IMR-90 (cell line): ENCODE results near the gene ADGRV1. TPM values are rescaled to one million over a fixed set of nuclear protein-coding genes. Genes with fewer than 3 reads are reported as not detected.
A peak's percentile ranks its signal among the peaks of the same experiment; 100 is the strongest.

ENCODE experiments used
- ATAC-seq: fragments of 200-7000 bp; cut with Tn5 transposase; 2 replicates; pipeline ENCODE4 v1.9.1; 2020; ENCODE audit warnings: low read depth, mild to moderate bottlenecking, moderate library complexity
- BruUV-seq: library from RNA; stranded (reverse); fragments of 400-500 nt; replicated peaks from 2 replicates; lab custom pipeline; 2021; lab: Mats Ljungman, UMichigan
- CTCF ChIA-PET: fragments of 300-600 bp; formaldehyde crosslinking; extraction: SDS; loops from one replicate; lab custom pipeline; 2021; ENCODE audit warnings: antibody characterized with exemption; lab: Yijun Ruan, JAX
- POLR2A ChIA-PET: fragments of 300-600 bp; sonication (Branson Sonifier 250); formaldehyde crosslinking; loops from one replicate; lab custom pipeline; 2022; ENCODE audit warnings: antibody characterized with exemption; ENCODE audit not compliant: unreplicated experiment; lab: Charles Lee
- DNase-seq: peaks from one replicate; pipeline ENCODE4 v3.0.0; 2013
- H2AFZ ChIP-seq: replicated peaks from 2 replicates; pipeline ENCODE3; 2013; ENCODE audit warnings: low read length, mild to moderate bottlenecking; ENCODE audit not compliant: poor library complexity
- H2AK5ac ChIP-seq: 2 replicates; pipeline ENCODE4 v1.6.1; 2013; ENCODE audit warnings: low read depth, low read length, inconsistent platforms
- H2AK9ac ChIP-seq: replicated peaks from 2 replicates; pipeline ENCODE3; 2013; ENCODE audit warnings: mild to moderate bottlenecking, low read depth, low read length, moderate library complexity; ENCODE audit not compliant: poor library complexity
- H2BK120ac ChIP-seq: 2 replicates; pipeline ENCODE4 v1.6.1; 2013; ENCODE audit warnings: low read depth, low read length, inconsistent platforms
- H2BK15ac ChIP-seq: 3 replicates; pipeline ENCODE4 v1.6.1; 2013; ENCODE audit warnings: low read depth, low read length, inconsistent platforms
- H2BK20ac ChIP-seq: 2 replicates; pipeline ENCODE4 v1.6.1; 2013; ENCODE audit warnings: low read depth, mild to moderate bottlenecking, inconsistent platforms, low read length, moderate library complexity
- H2BK5ac ChIP-seq: 2 replicates; pipeline ENCODE4 v1.6.1; 2013; ENCODE audit warnings: mild to moderate bottlenecking, low read depth, low read length, inconsistent platforms; ENCODE audit not compliant: poor library complexity, severe bottlenecking
- H3K14ac ChIP-seq: replicated peaks from 2 replicates; pipeline ENCODE4 v1.6.1; 2013; ENCODE audit warnings: low read depth, low read length, inconsistent platforms
- H3K18ac ChIP-seq: 2 replicates; pipeline ENCODE4 v1.6.1; 2013; ENCODE audit warnings: low read depth, low read length, control low read depth
- H3K23ac ChIP-seq: 2 replicates; pipeline ENCODE4 v1.6.1; 2013; ENCODE audit warnings: low read depth, low read length, inconsistent platforms
- H3K27ac ChIP-seq: 2 replicates; pipeline ENCODE4 v1.5.1; 2013; ENCODE audit warnings: mild to moderate bottlenecking, control low read depth, low read length; ENCODE audit not compliant: insufficient read depth
- H3K27me3 ChIP-seq: 2 replicates; pipeline ENCODE4 v1.6.1; 2013; ENCODE audit warnings: low read length; ENCODE audit not compliant: control insufficient read depth, insufficient read depth
- H3K36me3 ChIP-seq: 2 replicates; pipeline ENCODE4 v1.6.1; 2013; ENCODE audit warnings: low read length, mixed read lengths; ENCODE audit not compliant: control insufficient read depth, insufficient read depth
- H3K4ac ChIP-seq: 2 replicates; pipeline ENCODE4 v1.6.1; 2013; ENCODE audit warnings: low read depth, low read length, inconsistent platforms
- H3K4me1 ChIP-seq: 2 replicates; pipeline ENCODE4 v1.6.1; 2013; ENCODE audit warnings: low read length, mixed read lengths; ENCODE audit not compliant: control insufficient read depth, insufficient read depth
- H3K4me2 ChIP-seq: 2 replicates; pipeline ENCODE4 v1.6.1; 2013; ENCODE audit warnings: low read depth, mild to moderate bottlenecking, control low read depth, low read length, moderate library complexity
- H3K4me3 ChIP-seq: 2 replicates; pipeline ENCODE4 v1.5.1; 2013; ENCODE audit warnings: low read depth, mild to moderate bottlenecking, control low read depth, low read length, moderate library complexity; ENCODE audit not compliant: insufficient read depth
- H3K56ac ChIP-seq: 2 replicates; pipeline ENCODE4 v1.6.1; 2013; ENCODE audit warnings: low read length, inconsistent platforms; ENCODE audit not compliant: insufficient read depth; ENCODE audit errors: extremely low read depth
- H3K79me1 ChIP-seq, 2 experiments: 2 replicates each; pipeline ENCODE4 v1.6.1; 2013; ENCODE audit warnings: low read length in 2 of 2, inconsistent platforms in 1 of 2, low read depth in 1 of 2
- H3K9ac ChIP-seq: 2 replicates; pipeline ENCODE4 v1.6.1; 2013; ENCODE audit warnings: low read depth, low read length, control low read depth
- H3K9me1 ChIP-seq: 2 replicates; pipeline ENCODE4 v1.6.1; 2013; ENCODE audit warnings: low read length, inconsistent platforms; ENCODE audit not compliant: insufficient read depth
- H3K9me3 ChIP-seq: 2 replicates; pipeline ENCODE4 v1.6.1; 2013; ENCODE audit warnings: low read length; ENCODE audit not compliant: control insufficient read depth, insufficient read depth
- H4K20me1 ChIP-seq: 2 replicates; pipeline ENCODE4 v1.6.1; 2013; ENCODE audit warnings: low read length, inconsistent platforms; ENCODE audit not compliant: insufficient read depth
- H4K5ac ChIP-seq: 2 replicates; pipeline ENCODE4 v1.6.1; 2013; ENCODE audit warnings: mild to moderate bottlenecking, low read depth, low read length, control low read depth
- H4K8ac ChIP-seq, 2 experiments: 2 replicates each; pipeline ENCODE4 v1.6.1; 2013; ENCODE audit warnings: low read depth in 2 of 2, low read length in 2 of 2, control low read depth in 1 of 2, inconsistent platforms in 1 of 2
- H4K91ac ChIP-seq: 2 replicates; pipeline ENCODE4 v1.6.1; 2013; ENCODE audit warnings: low read depth, low read length, inconsistent platforms; ENCODE audit not compliant: insufficient read depth
- CEBPB ChIP-seq: IDR thresholded peaks from 2 replicates; pipeline ENCODE4 v1.6.1; 2012; ENCODE audit warnings: low read depth, low read length, improper control_type of control experiment
- ELK1 ChIP-seq: fragments of 150-350 bp; IDR thresholded peaks from 2 replicates; pipeline ENCODE4 v1.6.1; 2016; ENCODE audit warnings: low read depth, mild to moderate bottlenecking, low read length, moderate library complexity, borderline replicate concordance
- FOS ChIP-seq: fragments of 150-350 bp; IDR thresholded peaks from 2 replicates; pipeline ENCODE4 v1.6.1; 2016; ENCODE audit warnings: low read depth, low read length
- MAZ ChIP-seq: IDR thresholded peaks from 2 replicates; pipeline ENCODE4 v1.6.1; 2012; ENCODE audit warnings: low read depth, mild to moderate bottlenecking, low read length, improper control_type of control experiment, moderate library complexity, borderline replicate concordance
- MXI1 ChIP-seq: IDR thresholded peaks from 2 replicates; pipeline ENCODE4 v1.6.1; 2012; ENCODE audit warnings: low read depth, mild to moderate bottlenecking, low read length, moderate library complexity, borderline replicate concordance
- NFE2L2 ChIP-seq: fragments of 150-350 bp; IDR thresholded peaks from 2 replicates; pipeline ENCODE4 v1.6.1; 2016; ENCODE audit warnings: low read depth, mild to moderate bottlenecking, low read length
- USF2 ChIP-seq: fragments of 150-350 bp; IDR thresholded peaks from 2 replicates; pipeline ENCODE4 v1.6.1; 2017; ENCODE audit warnings: mild to moderate bottlenecking, antibody characterized with exemption, low read length, low read depth
- WGBS, 2 experiments: methylation state at CpG; one replicate each; pipeline versions ENCODE4 v1.1.5 to v1.1.7; 2013; ENCODE audit warnings: missing lambda C conversion rate in 2 of 2; ENCODE audit not compliant: insufficient read length in 1 of 2; ENCODE audit errors: extremely low coverage in 2 of 2; 5-methylcytosine and 5-hydroxymethylcytosine counted together
- dilution Hi-C: fragments of 300-500 bp; cut with HindIII; formaldehyde crosslinking; loops from one replicate; pipeline ENCODE4 v1.14.3; 2018; ENCODE audit warnings: low sequenced_read_pairs; ENCODE audit not compliant: unreplicated experiment
- in situ Hi-C: fragments of 300-500 bp; cut with MboI; formaldehyde crosslinking; loops from 3 replicates; pipeline ENCODE4 v1.14.3; 2019; ENCODE audit warnings: low sequenced_read_pairs, inconsistent platforms, mixed read lengths
- intact Hi-C: fragments of 100-400 bp; cut with micrococcal nuclease; formaldehyde crosslinking; loops from 2 replicates; pipeline ENCODE4 v1.10.0; 2022
- polyA plus RNA-seq, 3 experiments: library from polyadenylated mRNA; depleted of rRNA; stranded (reverse); fragments of >200 nt; gene quantifications; 2 replicates each; pipeline ENCODE4 v1.2.3, GENCODE V29; 2012; ENCODE audit warnings: low replicate concordance in 1 of 3
- total RNA-seq: library from RNA; depleted of rRNA; stranded (reverse); fragments of >200 nt; gene quantifications from 2 replicates; pipeline ENCODE4 v1.2.3, GENCODE V29; 2012

Gene ADGRV1
- total and polyA plus RNA-seq, 2 of the 4 experiments (the other 2 are of a cell fraction) = under 0.01 TPM; not detected in 1

- no peak overlapping the region for H3K27ac ChIP-seq
- intact Hi-C loops (no loop called here), in situ Hi-C loops (no loop called here), dilution Hi-C loops (no loop called here)
- no peak overlapping the region for H2AFZ ChIP-seq
- no peak overlapping the region; a peak in 1 of 4 replicates for H4K8ac ChIP-seq
- H3K27me3 ChIP-seq = no peaks in the 10 kb centered on the region; the same call in 1 of the 2 replicates
- no peak for TF ChIP-seq USF2
- TF ChIP-seq NFE2L2 = no peak
- TF ChIP-seq MAZ = no peak
- no peak for TF ChIP-seq ELK1
- no peak for TF ChIP-seq MXI1
- TF ChIP-seq FOS = peak; percentile 61
- TF ChIP-seq CEBPB = peak; percentile 90
- no CpG with 5 or more reads among the region's 3 CpGs for whole genome bisulfite sequencing, 2 experiments
- H3K4ac ChIP-seq = no peak overlapping the region
- H4K5ac ChIP-seq = no peak overlapping the region
- peaks cover 3% of the 10 kb centered on the region; the same call in 1 of the 2 replicates for H3K9me1 ChIP-seq
- ChIA-PET CTCF (interaction anchor here (1.5 kb wide), 1 partner anchor 51 kb away, joined by 3 read pairs; no protein-coding TSS in a partner anchor), POLR2A (no interaction called here)
- BruUV-seq = no TSS peak
- H3K4me1 ChIP-seq = peaks cover 4% of the 10 kb centered on the region
- no peak overlapping the region for H3K56ac ChIP-seq
- H2BK15ac ChIP-seq = no peak overlapping the region
- no peak overlapping the region for H3K23ac ChIP-seq
- H3K4me2 ChIP-seq = peak overlapping the region; percentile 36; the same call in 1 of the 2 replicates
- no peaks in the 10 kb centered on the region for H3K79me1 ChIP-seq
- no peak overlapping the region for H2BK20ac ChIP-seq
- H3K4me3 ChIP-seq = no peak overlapping the region
- no peaks in the 10 kb centered on the region for H3K9me3 ChIP-seq
- no peaks in the 10 kb centered on the region for H3K36me3 ChIP-seq
- no peak overlapping the region for H3K14ac ChIP-seq
- H2AK5ac ChIP-seq = no peak overlapping the region
- H4K91ac ChIP-seq = no peak overlapping the region
- H2AK9ac ChIP-seq = no peak overlapping the region
- ATAC-seq = peak; percentile 72
- DNase-seq = peak; percentile 84
- H3K9ac ChIP-seq = no peak overlapping the region
- H2BK120ac ChIP-seq = no peak overlapping the region
- H4K20me1 ChIP-seq = no peaks in the 10 kb centered on the region
- no peak overlapping the region; the same call in 1 of the 2 replicates for H3K18ac ChIP-seq
- peak overlapping the region; percentile 79 for H2BK5ac ChIP-seq
Observed at GRCh38 chr5:90983148-90983547, 424.6 kb downstream of the ADGRV1 start.
